ENCODE measurements around the gene RANBP1. TPM values are rescaled to one million over a fixed set of nuclear protein-coding genes. Genes with fewer than 3 reads are reported as not detected.

RANBP1 gene
- total and polyA plus RNA-seq, 9 of the 15 experiments (the other 6 are each of a cell fraction or from before 2014, with no cell fraction given), result 162 to 2,891 (median 1,289) TPM

GRCh38 chr22:20167643-20168322 is 51.9 kb downstream of the RANBP1 start (continued):
- TF ChIP-seq ZSCAN29 (IDR thresholded peaks at IDR 0.05) (no peak), ZNF584 (CRISPR knock-in tag; IDR thresholded peaks at IDR 0.05; ENCODE audit: low read depth) (no peak), ZNF395 (CRISPR knock-in tag; IDR thresholded peaks at IDR 0.05) (no peak), KDM1A (IDR thresholded peaks at IDR 0.05) (no peak), THAP7 (CRISPR knock-in tag; IDR thresholded peaks at IDR 0.05) (no peak), E2F6 (IDR thresholded peaks at IDR 0.05; ENCODE audit: borderline replicate concordance in 1 of 2, extremely low read depth in 1 of 2, insufficient read depth in 1 of 2, insufficient read length in 1 of 2, low read depth in 1 of 2, low read length in 1 of 2, poor library complexity in 1 of 2, severe bottlenecking in 1 of 2) (no peak), ZFPM2 (CRISPR knock-in tag; IDR thresholded peaks at IDR 0.05) (no peak), IFI16 (CRISPR knock-in tag; IDR thresholded peaks at IDR 0.05) (no peak), THAP12 (CRISPR knock-in tag; IDR thresholded peaks at IDR 0.05) (no peak), TEAD4 (IDR thresholded peaks at IDR 0.05; ENCODE audit: low read length) (no peak), TEAD4 (CRISPR knock-in tag; IDR thresholded peaks at IDR 0.05; ENCODE audit: borderline replicate concordance) (peak; percentile 80; the same call in 1 of the 2 replicates), ELK1 (CRISPR knock-in tag; IDR thresholded peaks at IDR 0.05) (no peak), DNMT1 (IDR thresholded peaks at IDR 0.05) (no peak), ZBTB12 (CRISPR knock-in tag; IDR thresholded peaks at IDR 0.05) (no peak), IRF2 (CRISPR knock-in tag; IDR thresholded peaks at IDR 0.05) (0 out of 2 replicates have a peak, but pooled peaks have one; percentile 78), ZNF133 (CRISPR knock-in tag; IDR thresholded peaks at IDR 0.05) (no peak), CREB3 (tag; conservative IDR thresholded peaks at IDR 0.05; ENCODE audit: low read depth) (no peak), CSDE1 (IDR thresholded peaks at IDR 0.05) (no peak)

All from K562 (cell line).